Body of pancreas (tissue), 4 donors: ENCODE data around the gene FKRP.

Experiments
- CTCF ChIP-seq, 7 experiments: fragments of 450-650 bp in 4 of 7; fragments of 200-600 bp in 3 of 7; sonication (generic) in 3 of 7; IDR thresholded peaks; one replicate each; pipeline ENCODE4 v1.5.1; 2016 to 2019; ENCODE audit warnings: antibody characterized with exemption in 7 of 7
- POLR2A ChIP-seq, 3 donors: fragments of 450-650 bp; IDR thresholded peaks; one replicate each; pipeline ENCODE4 v1.6.1; 2016; ENCODE audit warnings: antibody characterized with exemption in 3 of 3, mild to moderate bottlenecking in 2 of 3

GRCh38 chr19:46715975-46716671 lies 29.7 kb upstream of the FKRP start:
- TF ChIP-seq POLR2A (IDR thresholded peaks at IDR 0.05): no peak
- no peak for TF ChIP-seq CTCF (IDR thresholded peaks at IDR 0.05)
